MG63 (cell line): ENCODE measurements around the gene TEX50. TPM values are rescaled to one million over a fixed set of nuclear protein-coding genes. Genes with fewer than 3 reads are reported as not detected.
A peak's percentile ranks its signal among the peaks of the same experiment; 100 is the strongest.
"Not testable (repeated sequence)": the region's sequence is repeated elsewhere in the genome, so short reads cannot be mapped to it uniquely, and the experiment has no call there.

Experiments used
- DNase-seq: peaks from one replicate; pipeline ENCODE4 v3.0.0-alpha.2; 2020
- H3K27me3 ChIP-seq: fragments of 250-450 bp; sonication (Bioruptor Pico); 2 replicates; pipeline ENCODE4 v1.5.1; 2020; ENCODE audit warnings: mild to moderate bottlenecking, moderate library complexity
- H3K36me3 ChIP-seq: fragments of 250-450 bp; sonication (Bioruptor Pico); 2 replicates; pipeline ENCODE4 v1.5.1; 2020; ENCODE audit warnings: mild to moderate bottlenecking, moderate library complexity
- H3K4me3 ChIP-seq: fragments of 250-450 bp; sonication (Bioruptor Pico); 2 replicates; pipeline ENCODE4 v1.5.1; 2020; ENCODE audit warnings: mild to moderate bottlenecking, moderate library complexity
- H3K9me3 ChIP-seq: fragments of 250-450 bp; sonication (Bioruptor Pico); 2 replicates; pipeline ENCODE4 v1.5.1; 2020; ENCODE audit warnings: mild to moderate bottlenecking, moderate library complexity
- total RNA-seq: library from RNA; depleted of rRNA; stranded (reverse); fragments of >200 nt; shearing (Covaris generic); gene quantifications from 2 replicates; pipeline ENCODE4 v1.2.3, GENCODE V29; 2014; ENCODE audit warnings: low replicate concordance; rRNA removed

Gene TEX50
- not detected in 2 replicates for total RNA-seq

- no peaks in the 10 kb centered on the region for H3K27me3 ChIP-seq
- no peak for DNase-seq
- no peaks in the 10 kb centered on the region; the same call in 1 of the 2 replicates for H3K9me3 ChIP-seq
- no peak within 1 kb of the TSS for H3K4me3 ChIP-seq
- no peaks in the 10 kb centered on the region for H3K36me3 ChIP-seq
Measured at GRCh38 chr1:173635116-173635515, at the start of gene TEX50. Gene TEX50 (plus strand): TSS chr1:173635338. CDS start chr1:173635522, 184 bp downstream.

DNA sequence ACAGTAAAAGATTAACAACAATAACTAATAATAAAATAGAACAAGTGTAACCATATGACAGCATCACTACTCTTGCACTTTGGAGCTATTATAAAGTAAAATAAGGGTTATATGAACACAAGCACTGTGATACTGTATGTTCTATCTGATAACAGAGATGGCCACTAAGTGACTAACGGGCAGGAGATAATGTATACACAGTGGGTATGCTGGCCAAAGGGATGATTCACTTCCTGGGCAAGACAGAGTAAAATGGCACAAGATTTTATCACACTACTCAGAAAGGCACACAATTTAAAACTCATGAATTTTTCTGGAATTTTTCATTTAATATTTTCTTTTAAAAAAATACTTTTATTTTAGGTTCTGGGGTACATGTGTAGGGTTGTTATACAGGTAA lies 44.6 kb upstream of the TEX50 start:
- H3K4me3 ChIP-seq, result no peak overlapping the region
- no peaks in the 10 kb centered on the region for H3K36me3 ChIP-seq
- no peaks in the 10 kb centered on the region for H3K9me3 ChIP-seq
- H3K27me3 ChIP-seq, result no peaks in the 10 kb centered on the region
- peak; percentile 51 for DNase-seq

DNA sequence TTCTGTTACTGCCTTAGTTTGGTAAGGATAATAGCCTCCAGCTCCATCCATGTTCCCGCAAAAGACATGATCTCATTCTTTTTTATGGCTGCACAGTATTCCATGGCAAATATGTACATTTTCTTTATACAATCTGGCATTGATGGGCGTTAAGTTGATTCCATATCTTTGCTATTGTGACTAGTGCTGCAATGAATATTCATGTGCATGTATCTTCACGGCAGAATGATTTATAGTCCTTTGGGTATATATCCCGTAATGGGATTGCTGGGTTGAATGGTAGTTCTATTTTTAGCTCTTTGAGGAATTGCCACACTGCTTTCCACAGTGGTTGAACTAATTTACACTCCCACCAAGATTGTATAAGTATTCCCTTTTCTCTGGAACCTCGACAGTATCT lies 44.0 kb upstream of the TEX50 start:
- H3K4me3 ChIP-seq, H3K27me3 ChIP-seq, DNase-seq, H3K36me3 ChIP-seq, H3K9me3 ChIP-seq: not testable (repeated sequence)

DNA sequence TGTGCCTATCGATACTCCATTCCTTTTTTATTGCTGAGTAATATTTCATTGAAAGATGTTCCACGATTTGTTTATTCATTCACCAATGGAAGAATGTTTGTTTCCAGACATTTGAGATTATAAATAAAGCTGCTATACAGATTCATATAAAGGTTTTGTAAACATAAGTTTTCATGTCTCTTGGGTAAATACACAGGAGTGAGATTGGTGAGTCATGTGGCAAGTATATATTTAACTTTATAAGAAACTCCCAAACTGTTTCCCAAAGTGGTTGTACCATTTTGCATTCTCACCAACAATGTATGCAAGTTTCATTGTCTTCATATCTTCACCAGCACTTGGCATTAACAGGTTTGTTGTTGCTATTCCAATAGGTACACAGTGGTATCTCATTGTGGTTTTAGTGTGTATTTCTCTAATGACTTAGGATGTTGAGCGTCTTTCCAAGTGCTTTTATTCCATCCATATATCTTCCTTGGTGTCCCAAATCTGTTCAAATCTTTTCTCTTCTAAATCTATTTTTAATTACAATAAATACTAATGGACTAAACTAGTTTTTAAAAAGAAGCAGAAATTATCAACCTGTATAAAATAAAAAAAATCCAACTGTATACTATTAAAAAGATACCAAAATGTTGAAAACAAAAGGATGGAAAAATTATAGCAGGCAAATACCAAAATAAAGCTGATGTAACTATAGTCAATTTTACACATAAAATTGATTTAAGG lies 38.9 kb upstream of the TEX50 start:
- DNase-seq, result no peak
- Histone ChIP-seq H3K4me3 (no peak overlapping the region), H3K9me3 (peaks cover 3% of the 10 kb centered on the region; the same call in 1 of the 2 replicates), H3K27me3 (no peaks in the 10 kb centered on the region), H3K36me3 (no peaks in the 10 kb centered on the region)

GRCh38 chr1:173601588-173601987 lies 33.5 kb upstream of the TEX50 start:
- Histone ChIP-seq H3K36me3 (no peaks in the 10 kb centered on the region), H3K27me3 (no peaks in the 10 kb centered on the region), H3K9me3 (no peaks in the 10 kb centered on the region; the same call in 1 of the 2 replicates), H3K4me3 (no peak overlapping the region)
- DNase-seq, result no peak

DNA sequence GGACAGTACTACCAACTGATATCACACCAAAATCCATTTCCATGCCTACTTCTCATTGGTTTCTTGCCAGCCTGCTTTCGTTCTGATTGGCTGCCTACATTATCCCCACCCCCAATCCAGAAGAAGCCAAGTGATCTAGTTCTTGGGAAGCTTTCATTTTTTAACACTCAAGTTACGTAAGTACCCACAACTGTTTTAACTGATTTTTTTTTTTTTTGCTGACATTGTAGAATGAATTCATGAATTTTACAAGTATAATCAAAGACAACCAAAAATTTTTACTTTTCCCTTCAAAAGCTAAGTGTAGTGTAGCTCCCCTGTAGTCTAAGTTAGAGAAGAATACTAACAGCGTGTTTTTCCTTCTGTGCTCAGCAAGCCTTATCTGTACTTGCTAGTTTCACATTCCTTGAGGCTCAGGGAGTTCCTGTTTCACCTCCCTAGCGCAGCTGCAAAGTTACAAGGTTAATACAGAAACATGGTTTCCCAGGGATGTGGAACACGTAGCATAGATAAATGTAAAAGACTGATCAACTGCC lies 32.0 kb upstream of the TEX50 start, which contains the start of gene SLC9C2:
TSS of gene SLC9C2 (minus strand) at position 17 of the 536 bp plus-strand sequence. CDS start 1,296 bp downstream, outside the sequence.
- H3K9me3 ChIP-seq, result no peaks in the 10 kb centered on the region; the same call in 1 of the 2 replicates
- no peak within 1 kb of the TSS for H3K4me3 ChIP-seq
- no peak for DNase-seq
- H3K36me3 ChIP-seq, result no peaks in the 10 kb centered on the region
- H3K27me3 ChIP-seq, result no peaks in the 10 kb centered on the region

DNA sequence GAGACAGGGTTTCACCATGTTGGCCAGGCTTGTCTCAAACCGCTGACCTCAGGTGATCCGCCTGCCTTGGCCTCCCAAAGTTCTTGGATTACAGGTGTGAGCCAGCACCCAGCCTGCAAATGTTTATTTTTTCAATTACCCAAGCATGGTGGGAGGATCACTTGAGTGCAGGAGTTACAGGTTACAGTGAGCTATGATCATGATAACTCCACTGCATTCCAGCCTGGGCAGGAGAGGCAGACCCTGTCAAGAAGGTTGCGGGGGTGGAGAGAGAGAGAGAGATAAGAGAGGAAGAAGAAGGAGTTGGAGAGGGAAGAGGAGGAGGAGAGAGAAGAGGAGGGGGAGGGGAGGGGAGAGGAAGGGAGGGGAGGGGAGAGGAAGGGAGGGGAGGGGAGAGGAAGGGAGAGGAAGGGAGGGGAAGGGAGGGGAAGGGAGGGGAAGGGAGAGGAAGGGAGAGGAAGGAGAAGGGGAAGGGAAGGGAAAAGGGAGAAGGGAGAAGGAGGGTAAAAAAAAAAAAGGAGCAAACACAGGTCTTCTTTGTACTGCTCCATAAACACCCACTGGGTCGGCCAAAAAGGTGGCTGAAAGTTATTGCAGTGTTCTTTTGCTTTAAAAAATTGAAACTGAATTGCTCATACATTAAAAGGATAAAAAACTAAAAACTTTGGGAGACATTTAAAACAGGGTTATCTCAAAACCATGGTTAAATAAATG lies 26.5 kb upstream of the TEX50 start:
- DNase-seq, result no peak
- Histone ChIP-seq H3K4me3 (no peak overlapping the region), H3K9me3 (no peaks in the 10 kb centered on the region; the same call in 1 of the 2 replicates), H3K36me3 (no peaks in the 10 kb centered on the region), H3K27me3 (no peaks in the 10 kb centered on the region)

GRCh38 chr1:173613086-173613485 lies 22.1 kb upstream of the TEX50 start:
- not testable (repeated sequence) for H3K36me3 ChIP-seq, DNase-seq, H3K9me3 ChIP-seq, H3K27me3 ChIP-seq, H3K4me3 ChIP-seq

DNA sequence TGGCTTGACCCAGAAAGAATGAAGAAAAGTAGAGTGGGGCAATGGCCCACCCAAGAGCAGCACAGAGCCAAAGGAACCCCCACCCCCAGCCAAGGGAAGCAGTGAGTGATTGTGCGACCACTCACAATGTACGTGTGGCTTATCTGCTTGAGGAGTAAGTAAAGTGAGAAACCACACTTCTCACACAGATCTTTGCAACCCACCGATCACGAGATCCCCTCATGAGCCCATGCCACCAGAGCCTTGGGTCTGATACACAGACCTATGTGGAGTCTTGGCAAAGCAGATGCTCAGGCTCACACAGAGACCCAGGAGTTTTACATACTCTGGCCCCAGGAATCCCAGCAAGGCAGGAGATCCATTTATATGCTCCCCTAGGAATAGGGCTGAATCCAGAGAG lies 18.3 kb upstream of the TEX50 start:
- Histone ChIP-seq H3K4me3 (no peak overlapping the region), H3K36me3 (no peaks in the 10 kb centered on the region), H3K9me3 (peaks cover 14% of the 10 kb centered on the region), H3K27me3 (no peaks in the 10 kb centered on the region)
- no peak for DNase-seq

DNA sequence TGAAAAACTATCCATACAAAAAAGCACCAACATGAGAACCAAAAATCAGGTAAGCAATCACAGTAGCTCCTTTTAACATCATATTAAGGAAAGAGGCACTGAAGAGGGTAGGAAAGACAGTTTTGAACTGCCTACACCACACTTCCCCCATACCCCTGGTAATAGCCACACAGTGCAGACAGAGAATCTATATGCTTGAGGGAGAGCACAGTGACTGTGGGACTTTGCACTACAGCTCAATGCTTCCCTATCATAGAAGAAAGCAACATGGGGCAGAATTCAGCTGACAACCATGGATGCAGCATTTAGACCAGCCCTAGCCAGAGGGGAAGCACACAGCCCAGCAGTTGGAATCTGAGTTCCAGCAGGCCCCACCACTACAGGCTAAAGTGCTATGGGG lies 7.9 kb upstream of the TEX50 start:
- no peak overlapping the region for H3K4me3 ChIP-seq
- H3K27me3 ChIP-seq, result peaks cover 2% of the 10 kb centered on the region; the same call in 1 of the 2 replicates
- 0 out of 2 replicates have a peak, but pooled peaks cover under 1% of the 10 kb centered on the region for H3K9me3 ChIP-seq
- H3K36me3 ChIP-seq, result no peaks in the 10 kb centered on the region
- no peak for DNase-seq

- no peaks in the 10 kb centered on the region; the same call in 1 of the 2 replicates for H3K9me3 ChIP-seq
- no peak overlapping the region for H3K4me3 ChIP-seq
- H3K36me3 ChIP-seq, result no peaks in the 10 kb centered on the region
- DNase-seq, result no peak
- H3K27me3 ChIP-seq, result peaks cover 2% of the 10 kb centered on the region; the same call in 1 of the 2 replicates
Measured at GRCh38 chr1:173628888-173629287, 6.2 kb upstream of the TEX50 start.

- H3K36me3 ChIP-seq, DNase-seq, H3K4me3 ChIP-seq, H3K9me3 ChIP-seq, H3K27me3 ChIP-seq: not testable (repeated sequence)
Measured at GRCh38 chr1:173637236-173638042, 2.3 kb downstream of the TEX50 start.

GRCh38 chr1:173638043-173639021 lies 3.2 kb downstream of the TEX50 start:
- no peaks in the 10 kb centered on the region for H3K27me3 ChIP-seq
- no peak for DNase-seq
- H3K4me3 ChIP-seq, result no peak overlapping the region
- H3K36me3 ChIP-seq, result no peaks in the 10 kb centered on the region
- no peaks in the 10 kb centered on the region; the same call in 1 of the 2 replicates for H3K9me3 ChIP-seq

- Histone ChIP-seq H3K4me3 (no peak overlapping the region), H3K9me3 (no peaks in the 10 kb centered on the region; the same call in 1 of the 2 replicates), H3K27me3 (no peaks in the 10 kb centered on the region), H3K36me3 (no peaks in the 10 kb centered on the region)
- no peak for DNase-seq
Measured at GRCh38 chr1:173639102-173639501, 4.0 kb downstream of the TEX50 start.

DNA sequence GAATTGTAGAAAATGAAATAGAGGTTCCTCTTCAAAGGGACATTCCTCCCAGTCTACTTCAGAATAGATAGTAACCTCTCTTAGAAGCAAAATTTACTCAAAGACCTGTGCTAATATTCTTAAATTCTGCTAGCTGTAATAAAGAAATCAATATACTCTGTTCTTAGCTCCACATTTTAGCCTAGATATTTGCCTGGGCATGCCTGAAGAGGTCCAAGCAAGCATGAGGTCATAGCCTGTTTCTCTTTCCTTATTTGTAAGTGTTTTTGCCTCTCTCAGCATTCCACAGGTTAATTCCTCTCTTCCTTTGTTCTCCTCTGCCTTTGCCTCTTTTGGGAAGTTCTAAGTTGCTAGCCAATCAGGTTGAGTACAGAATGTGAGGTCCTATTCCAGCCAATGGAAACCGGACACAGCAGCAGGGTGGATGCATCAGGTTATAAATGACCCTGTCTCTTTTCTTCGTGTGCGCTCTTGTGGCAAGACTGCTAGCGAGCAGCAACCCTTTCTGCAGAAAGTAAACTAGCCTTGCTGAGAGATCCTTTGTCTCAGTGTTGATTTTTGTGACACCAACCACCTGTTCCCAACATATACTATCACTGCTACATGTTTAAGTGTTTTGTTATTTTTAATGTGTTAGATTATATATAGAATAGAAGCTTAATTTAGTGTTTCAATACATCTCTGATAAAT lies 7.5 kb downstream of the TEX50 start:
- H3K4me3 ChIP-seq, H3K9me3 ChIP-seq, H3K36me3 ChIP-seq, DNase-seq, H3K27me3 ChIP-seq: not testable (repeated sequence)
